Keratinocyte (primary cell): ENCODE data around the gene NRP2.

Experiments used
- EZH2 ChIP-seq: IDR thresholded peaks from one replicate; pipeline ENCODE4 v1.6.1; 2012; ENCODE audit warnings: inconsistent platforms, mild to moderate bottlenecking, low read length, moderate library complexity
- TF ChIP-seq, protein P1 (sequence below), 3 experiments: IDR thresholded peaks in 1 of 3; conservative IDR thresholded peaks in 1 of 3; optimal IDR thresholded peaks in 1 of 3; 2 replicates in 2 of 3; 3 replicates in 1 of 3; pipeline versions ENCODE3 to v1.5.1; 2011; ENCODE audit warnings: low read length in 3 of 3, mild to moderate bottlenecking in 3 of 3, moderate library complexity in 2 of 3, control low read depth in 1 of 3, inconsistent platforms in 1 of 3; ENCODE audit not compliant: insufficient read depth in 2 of 3; ENCODE audit errors: extremely low read depth in 1 of 3

DNA sequence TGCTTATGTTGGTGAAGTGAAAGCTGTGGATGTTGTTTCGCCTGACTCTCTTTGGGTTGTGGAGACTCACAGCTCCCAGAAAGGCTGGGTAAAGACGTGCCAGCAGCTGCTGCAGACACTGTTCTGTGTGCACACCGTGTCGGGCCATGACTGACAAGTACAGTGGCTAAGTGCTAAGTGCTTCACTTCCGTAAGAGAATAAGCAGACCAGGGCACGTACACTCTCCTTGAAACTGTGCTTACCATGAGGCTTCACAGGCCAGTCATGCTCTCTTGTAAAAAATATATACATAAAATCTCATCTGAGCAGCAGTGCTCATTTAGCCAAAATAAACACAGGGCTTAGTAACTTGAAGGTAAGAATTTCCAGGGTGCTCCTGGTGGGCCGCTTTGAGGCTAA is 86.0 kb downstream of the NRP2 start:
- TF ChIP-seq, protein P1, sequence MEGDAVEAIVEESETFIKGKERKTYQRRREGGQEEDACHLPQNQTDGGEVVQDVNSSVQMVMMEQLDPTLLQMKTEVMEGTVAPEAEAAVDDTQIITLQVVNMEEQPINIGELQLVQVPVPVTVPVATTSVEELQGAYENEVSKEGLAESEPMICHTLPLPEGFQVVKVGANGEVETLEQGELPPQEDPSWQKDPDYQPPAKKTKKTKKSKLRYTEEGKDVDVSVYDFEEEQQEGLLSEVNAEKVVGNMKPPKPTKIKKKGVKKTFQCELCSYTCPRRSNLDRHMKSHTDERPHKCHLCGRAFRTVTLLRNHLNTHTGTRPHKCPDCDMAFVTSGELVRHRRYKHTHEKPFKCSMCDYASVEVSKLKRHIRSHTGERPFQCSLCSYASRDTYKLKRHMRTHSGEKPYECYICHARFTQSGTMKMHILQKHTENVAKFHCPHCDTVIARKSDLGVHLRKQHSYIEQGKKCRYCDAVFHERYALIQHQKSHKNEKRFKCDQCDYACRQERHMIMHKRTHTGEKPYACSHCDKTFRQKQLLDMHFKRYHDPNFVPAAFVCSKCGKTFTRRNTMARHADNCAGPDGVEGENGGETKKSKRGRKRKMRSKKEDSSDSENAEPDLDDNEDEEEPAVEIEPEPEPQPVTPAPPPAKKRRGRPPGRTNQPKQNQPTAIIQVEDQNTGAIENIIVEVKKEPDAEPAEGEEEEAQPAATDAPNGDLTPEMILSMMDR (optimal IDR thresholded peaks at IDR 0.05 in 1 of 3, IDR thresholded peaks at IDR 0.05 in 1 of 3, conservative IDR thresholded peaks at IDR 0.05 in 1 of 3; ENCODE audit: extremely low read depth in 1 of 3, insufficient read depth in 2 of 3, low read length in 3 of 3) = no peak
- TF ChIP-seq EZH2 = no peak
